K562 (cell line): ENCODE data around the gene ZNF516.

ENCODE experiments used
- ATF7 ChIP-seq: fragments of 450-650 bp; IDR thresholded peaks from 2 replicates; pipeline ENCODE4 v1.7.1; 2014; ENCODE audit warnings: mild to moderate bottlenecking, moderate library complexity
- CEBPB ChIP-seq: fragments of 450-650 bp; IDR thresholded peaks from 2 replicates; pipeline ENCODE4 v1.6.1; 2016; ENCODE audit warnings: missing genetic modification characterization, missing compliant biosample characterization
- MTA3 ChIP-seq: fragments of 450-650 bp; formaldehyde crosslinking; IDR thresholded peaks from 2 replicates; pipeline ENCODE4 v1.6.1; 2017; ENCODE audit warnings: mild to moderate bottlenecking, borderline replicate concordance
- NFXL1 ChIP-seq: fragments of 450-650 bp; formaldehyde crosslinking; IDR thresholded peaks from 2 replicates; pipeline ENCODE4 v1.4.0; 2021; ENCODE audit warnings: mild to moderate bottlenecking
- RBM15 ChIP-seq: fragments of 200-400 bp; formaldehyde crosslinking; IDR thresholded peaks from 2 replicates; pipeline ENCODE4 v1.6.1; 2018; ENCODE audit warnings: mild to moderate bottlenecking, low read length, moderate library complexity; ENCODE audit not compliant: insufficient read depth
- SRSF1 ChIP-seq: fragments of 200-400 bp; formaldehyde crosslinking; IDR thresholded peaks from 2 replicates; pipeline ENCODE4 v1.6.1; 2017; ENCODE audit warnings: mild to moderate bottlenecking, low read depth, low read length, moderate library complexity
- ZNF263 ChIP-seq: sonication (generic); formaldehyde crosslinking; IDR thresholded peaks from 2 replicates; pipeline ENCODE4 v1.8.0; 2022; ENCODE audit warnings: mild to moderate bottlenecking, missing genetic modification reagents, borderline replicate concordance
- TF ChIP-seq, protein P1 (sequence below), 2 experiments: fragments of 450-650 bp; formaldehyde crosslinking in 1 of 2; IDR thresholded peaks; 2 replicates each; pipeline versions ENCODE4 v1.4.0 to v1.6.1; 2014 to 2020; ENCODE audit warnings: mild to moderate bottlenecking in 2 of 2, borderline replicate concordance in 1 of 2, low read depth in 1 of 2

GRCh38 chr18:76398896-76399612 is 96.0 kb downstream of the ZNF516 start:
- TF ChIP-seq ZNF263 (CRISPR knock-in tag) (no peak), MTA3 (no peak), NFXL1 (CRISPR knock-in tag) (no peak), CEBPB (no peak), ATF7 (no peak), SRSF1 (no peak), RBM15 (no peak)
- TF ChIP-seq, protein P1, sequence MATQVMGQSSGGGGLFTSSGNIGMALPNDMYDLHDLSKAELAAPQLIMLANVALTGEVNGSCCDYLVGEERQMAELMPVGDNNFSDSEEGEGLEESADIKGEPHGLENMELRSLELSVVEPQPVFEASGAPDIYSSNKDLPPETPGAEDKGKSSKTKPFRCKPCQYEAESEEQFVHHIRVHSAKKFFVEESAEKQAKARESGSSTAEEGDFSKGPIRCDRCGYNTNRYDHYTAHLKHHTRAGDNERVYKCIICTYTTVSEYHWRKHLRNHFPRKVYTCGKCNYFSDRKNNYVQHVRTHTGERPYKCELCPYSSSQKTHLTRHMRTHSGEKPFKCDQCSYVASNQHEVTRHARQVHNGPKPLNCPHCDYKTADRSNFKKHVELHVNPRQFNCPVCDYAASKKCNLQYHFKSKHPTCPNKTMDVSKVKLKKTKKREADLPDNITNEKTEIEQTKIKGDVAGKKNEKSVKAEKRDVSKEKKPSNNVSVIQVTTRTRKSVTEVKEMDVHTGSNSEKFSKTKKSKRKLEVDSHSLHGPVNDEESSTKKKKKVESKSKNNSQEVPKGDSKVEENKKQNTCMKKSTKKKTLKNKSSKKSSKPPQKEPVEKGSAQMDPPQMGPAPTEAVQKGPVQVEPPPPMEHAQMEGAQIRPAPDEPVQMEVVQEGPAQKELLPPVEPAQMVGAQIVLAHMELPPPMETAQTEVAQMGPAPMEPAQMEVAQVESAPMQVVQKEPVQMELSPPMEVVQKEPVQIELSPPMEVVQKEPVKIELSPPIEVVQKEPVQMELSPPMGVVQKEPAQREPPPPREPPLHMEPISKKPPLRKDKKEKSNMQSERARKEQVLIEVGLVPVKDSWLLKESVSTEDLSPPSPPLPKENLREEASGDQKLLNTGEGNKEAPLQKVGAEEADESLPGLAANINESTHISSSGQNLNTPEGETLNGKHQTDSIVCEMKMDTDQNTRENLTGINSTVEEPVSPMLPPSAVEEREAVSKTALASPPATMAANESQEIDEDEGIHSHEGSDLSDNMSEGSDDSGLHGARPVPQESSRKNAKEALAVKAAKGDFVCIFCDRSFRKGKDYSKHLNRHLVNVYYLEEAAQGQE (IDR thresholded peaks at IDR 0.05; ENCODE audit: borderline replicate concordance) = peak; percentile 54; the same call in 1 of the 2 replicates
- TF ChIP-seq, protein P1 (CRISPR knock-in tag; IDR thresholded peaks at IDR 0.05; ENCODE audit: low read depth) = no peak
